Fibroblast of upper back skin (primary cell): ENCODE results near the gene NBL1.

Experiments used
- DNase-seq: peaks from one replicate; pipeline ENCODE4 v3.0.0-alpha.2; 2013

NBL1 gene, protein sequence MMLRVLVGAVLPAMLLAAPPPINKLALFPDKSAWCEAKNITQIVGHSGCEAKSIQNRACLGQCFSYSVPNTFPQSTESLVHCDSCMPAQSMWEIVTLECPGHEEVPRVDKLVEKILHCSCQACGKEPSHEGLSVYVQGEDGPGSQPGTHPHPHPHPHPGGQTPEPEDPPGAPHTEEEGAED

DNA sequence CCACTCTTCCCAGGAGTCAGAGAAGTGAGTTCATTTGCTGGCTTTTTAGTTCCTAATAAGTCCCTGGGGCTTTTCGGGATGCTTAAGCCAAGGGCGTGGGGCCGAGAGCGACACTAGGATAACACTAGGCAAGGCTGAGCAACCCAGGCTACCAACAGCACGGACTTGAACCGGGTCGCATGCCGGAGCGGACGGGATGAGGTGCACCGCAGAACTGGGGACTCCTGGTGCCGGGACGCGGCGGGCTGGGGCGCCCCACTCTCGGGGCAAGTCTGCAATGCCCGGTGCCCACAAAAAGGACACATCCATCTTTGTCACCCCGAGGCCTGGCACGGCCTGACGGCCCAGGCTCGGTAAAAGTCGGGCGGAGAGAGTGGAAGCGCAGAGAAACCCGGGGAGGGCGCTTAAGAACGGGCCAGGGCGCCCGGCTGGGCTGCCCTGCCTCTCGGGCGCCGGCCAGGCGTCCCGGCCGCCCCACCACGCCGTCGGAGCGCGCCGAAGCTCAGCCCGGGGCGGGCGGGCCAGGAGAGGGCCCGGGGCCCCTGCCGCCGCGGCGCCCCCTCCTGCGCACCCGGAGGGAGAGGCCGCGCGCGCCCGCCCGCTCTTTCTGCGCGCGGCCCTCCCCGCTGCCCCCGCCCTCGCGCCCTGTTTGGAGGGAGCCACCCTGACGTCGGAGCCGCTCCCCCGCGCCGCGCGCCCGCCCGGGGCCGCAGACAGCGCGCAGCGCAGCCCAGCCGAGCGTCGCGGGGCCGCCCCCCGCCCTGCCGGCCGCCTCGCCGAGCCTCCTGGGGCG is at the start of gene NBL1:
Gene NBL1 (plus strand): TSS at position 710 of the 793 bp plus-strand sequence. CDS start 10,720 bp downstream, outside the sequence.
- peak; percentile 55 for DNase-seq

DNA sequence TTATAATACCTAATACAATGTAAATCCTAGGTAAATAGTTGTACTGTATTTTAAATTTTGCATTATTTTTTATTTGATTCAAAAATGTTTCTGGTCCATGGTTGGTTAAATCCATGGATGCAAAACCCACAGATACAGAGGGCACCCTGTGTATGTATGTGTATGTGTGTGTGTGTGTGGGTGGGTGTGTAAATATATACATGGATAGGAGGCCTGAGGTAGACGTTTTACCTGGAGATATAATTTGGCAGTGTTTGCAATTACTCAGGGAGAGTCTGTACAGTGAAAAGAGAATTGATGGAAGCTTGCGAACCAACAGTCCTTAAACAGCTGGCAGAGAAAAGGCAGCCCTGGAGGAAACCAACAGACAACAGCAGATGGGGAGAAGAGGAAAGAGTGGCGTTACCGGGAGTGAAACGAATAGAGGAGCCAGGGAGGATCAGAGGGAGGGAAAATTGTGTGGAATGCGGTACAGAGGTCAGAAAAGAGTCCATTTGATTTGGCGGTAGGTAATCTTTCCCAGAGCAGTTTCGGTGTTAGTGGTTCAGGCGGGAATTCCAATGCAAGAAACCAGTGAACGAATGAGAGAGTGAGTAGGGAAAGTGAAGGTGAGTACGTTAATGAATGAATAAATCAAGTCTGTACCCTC is 47.9 kb upstream of the NBL1 start:
- DNase-seq = peak; percentile 27

DNA sequence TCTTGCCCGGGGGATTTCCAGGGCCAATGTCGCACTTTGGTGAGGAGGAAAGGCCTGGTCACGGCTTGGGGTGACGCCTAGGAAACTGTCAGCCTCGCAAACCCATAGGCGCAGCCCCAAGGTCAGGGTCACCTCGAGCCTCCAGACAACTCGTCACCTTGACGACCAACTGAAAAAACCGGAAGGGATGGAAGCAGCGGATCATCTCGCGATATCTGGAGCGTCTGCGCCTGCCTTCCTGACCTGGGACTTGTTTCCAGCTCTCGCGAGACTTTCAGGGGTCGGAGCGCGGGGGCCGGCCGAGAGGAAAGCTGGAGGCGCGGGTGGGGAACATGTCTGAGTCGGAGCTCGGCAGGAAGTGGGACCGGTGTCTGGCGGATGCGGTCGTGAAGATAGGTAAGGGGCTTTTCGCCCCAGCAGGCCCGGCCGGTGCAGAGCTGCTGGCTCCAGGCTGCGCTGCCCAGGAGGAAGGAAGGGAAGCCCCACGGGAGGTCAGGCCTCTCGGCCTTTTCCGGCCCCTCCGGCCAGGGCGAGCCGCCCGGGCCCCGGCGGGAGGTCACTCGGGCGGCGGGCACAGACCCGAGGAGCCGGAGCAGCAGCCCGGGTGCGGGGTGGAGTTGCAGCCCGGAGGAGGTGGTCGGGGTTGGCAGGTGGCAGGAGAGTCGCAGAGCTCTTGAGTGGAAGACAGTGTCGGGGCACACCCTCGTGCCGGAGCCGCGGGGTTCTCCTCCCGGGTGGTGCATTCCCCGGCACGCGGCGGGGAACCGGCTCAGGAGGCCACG is 47.2 kb upstream of the NBL1 start:
- DNase-seq = peak; percentile 98

DNA sequence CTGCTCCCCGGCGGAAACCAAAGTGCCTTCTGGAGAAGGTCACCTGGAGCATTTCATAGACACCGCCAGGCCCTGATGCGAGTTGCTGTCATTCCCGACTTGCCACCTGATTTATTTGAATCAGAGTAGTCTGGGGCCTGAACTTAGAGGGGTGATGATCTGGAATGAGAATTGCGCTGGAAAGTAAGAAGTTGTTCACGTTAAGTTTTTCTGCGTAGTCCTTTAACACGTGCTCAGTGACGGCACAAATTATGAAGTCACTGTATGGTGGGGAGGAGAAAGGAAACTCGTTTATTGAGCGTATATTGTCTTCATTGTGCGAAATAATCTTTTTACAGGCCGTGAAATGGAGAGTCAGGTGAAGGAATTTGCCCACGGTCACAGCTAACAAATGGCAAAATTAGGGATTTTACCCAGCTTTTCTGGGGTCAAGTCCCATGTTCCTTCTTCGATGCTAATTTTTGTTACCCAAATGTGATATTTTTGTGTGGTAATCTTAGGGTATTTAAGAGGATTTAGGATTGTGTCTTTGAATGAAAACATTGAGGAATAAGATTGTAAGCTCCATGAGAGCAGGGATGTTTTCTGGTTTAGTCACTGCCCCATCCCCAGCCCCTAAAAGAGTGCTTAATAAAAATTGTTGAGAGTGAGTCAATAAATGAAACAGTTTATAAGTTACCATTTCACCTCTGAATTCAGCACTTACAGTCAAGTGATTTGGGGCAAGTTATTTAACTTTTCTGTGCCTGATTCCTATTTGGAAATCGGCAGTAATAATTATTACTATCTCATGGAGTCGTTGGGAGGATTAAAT is 46.4 kb upstream of the NBL1 start:
- peak; percentile 20 for DNase-seq

DNA sequence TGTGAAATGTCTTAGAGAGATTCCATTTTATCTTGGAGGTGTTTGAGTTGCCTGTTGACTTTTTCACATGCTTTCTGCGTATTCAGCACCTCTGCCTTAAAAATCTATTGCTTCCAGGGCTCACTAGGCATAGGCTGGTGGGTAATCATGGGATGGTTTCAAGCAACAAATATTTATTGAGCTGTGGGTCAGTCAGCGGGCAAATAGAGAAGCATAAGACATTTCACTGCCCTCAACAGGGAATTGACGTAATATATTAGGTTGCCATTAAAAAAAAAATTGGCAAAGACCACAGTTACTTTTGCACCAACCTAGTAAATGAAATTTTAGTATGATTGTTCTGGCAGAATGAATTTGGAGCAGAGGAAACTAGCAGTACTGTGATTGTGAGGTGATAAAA is 44.3 kb upstream of the NBL1 start:
- DNase-seq = no peak

DNA sequence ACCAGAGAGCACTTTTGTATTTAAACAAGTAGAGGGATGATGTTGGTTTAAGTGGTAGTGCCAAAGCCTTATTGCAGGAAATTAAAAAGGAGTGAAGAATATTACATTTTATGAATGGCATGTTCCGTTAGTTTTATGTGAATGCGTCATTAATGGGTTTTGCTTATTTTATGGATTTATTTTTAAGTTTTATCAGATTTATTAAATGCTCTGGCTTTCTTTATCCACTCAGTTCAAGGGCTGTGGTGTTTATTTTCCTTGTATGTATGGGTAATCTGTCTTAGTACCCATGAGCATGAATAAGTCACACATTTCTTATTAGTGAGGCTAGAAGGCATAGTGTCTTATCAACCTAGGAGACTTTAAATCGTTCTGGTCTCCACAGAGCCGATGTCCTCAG is 41.6 kb upstream of the NBL1 start:
- DNase-seq = no peak

DNA sequence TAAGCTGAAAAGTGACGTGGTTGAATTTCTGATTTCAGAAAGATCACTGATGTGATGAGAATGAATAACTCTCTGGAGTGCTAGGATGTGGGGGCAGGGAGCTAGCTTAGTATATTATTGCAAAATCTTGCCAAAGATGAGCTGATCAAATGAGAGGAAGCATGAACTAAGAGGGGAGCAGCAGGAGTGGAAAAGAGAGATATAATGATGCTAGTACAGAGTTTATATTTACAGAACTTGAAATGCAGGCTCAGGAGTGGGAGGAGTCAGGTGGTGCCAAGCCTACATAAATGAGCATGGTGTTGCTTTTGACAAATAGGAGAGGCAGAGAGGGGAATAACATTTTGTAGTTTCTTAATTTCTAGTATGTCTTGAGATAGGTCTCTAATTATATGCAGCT is 38.1 kb upstream of the NBL1 start:
- DNase-seq = peak; percentile 10

DNA sequence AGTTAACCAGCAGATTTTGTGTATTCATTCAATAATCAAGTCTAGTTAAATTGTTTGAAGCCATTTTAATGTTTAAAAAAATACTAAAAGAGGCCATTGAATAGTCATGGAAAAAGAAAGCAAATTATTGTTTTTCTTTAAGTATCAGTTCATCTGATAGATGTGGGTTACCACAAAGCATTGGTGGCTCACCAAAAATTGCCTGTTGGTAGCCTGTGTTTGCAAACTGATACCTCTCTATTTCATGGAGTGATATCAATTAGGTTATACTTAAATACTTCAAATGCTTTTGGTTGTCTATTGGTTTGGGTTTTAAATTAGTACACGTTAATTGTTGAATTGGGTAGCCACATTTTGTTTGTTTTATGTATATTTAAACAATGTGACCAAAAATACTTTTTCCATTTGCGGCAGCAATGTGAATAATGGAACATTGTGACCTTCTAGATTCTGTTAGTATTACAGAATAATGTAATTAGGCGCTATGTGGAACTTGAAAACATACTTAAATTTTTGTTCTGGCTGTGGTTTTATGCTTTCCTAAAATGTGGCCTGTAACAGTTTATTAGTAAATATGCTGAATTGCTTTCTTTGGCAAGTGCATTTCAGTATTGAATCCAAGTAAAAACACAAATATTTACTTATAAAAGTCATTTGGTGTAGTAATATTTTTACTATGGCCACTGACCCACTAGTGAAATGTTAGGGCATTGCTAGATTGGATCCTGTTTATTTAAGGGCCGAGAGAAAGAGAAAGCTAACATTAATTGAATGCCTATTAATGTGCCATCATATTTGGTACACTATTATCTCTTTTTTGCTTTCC is 37.1 kb upstream of the NBL1 start:
- peak; percentile 14 for DNase-seq

DNA sequence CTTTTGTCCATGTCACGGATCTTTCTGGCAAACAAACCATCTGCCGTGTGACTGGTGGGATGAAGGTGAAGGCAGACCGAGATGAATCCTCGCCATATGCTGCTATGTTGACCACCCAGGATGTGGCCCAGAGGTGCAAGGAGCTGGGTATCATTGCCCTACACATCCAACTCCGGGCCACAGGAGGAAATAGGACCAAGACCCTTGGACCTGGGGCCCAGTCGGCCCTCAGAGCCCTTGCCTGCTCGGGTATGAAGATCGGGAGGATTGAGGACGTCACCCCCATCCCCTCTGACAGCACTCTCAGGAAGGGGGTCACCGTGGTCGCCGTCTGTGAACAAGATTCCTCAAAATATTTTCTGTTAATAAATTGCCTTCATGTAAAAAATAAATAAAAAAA is 35.9 kb upstream of the NBL1 start:
- no peak for DNase-seq

DNA sequence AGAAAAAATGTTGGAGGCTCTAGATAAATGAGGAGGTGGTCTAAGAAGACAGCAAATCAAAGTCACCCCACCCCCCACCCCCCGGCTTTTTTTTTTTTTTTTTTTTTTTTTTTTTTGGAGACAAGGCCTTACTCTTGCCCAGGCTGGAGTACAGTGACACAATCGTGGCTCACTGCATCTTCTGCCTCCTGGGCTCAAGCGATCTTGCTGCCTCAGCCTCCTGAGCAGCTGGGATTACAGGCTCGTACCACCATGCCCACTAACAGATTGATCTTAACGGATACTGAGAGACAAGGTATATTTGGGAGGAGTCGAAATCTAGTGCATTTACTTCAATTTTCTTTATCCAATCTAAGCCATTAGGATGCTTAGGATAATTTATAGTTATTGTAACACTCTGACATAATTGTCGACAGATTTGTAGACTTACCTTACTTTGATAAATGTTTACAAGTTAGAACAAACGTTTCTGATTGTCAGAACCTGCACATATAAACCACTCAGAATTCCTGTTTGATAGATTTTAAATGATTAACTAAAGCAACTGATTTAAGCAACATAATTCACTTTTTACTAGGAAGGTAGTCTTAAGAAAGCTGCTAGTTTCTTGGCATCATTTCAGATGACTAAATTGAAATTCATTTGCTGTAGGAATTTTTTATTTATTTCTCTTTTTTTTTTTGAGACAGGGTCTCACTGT is 33.7 kb upstream of the NBL1 start:
- DNase-seq = peak; percentile 33

DNA sequence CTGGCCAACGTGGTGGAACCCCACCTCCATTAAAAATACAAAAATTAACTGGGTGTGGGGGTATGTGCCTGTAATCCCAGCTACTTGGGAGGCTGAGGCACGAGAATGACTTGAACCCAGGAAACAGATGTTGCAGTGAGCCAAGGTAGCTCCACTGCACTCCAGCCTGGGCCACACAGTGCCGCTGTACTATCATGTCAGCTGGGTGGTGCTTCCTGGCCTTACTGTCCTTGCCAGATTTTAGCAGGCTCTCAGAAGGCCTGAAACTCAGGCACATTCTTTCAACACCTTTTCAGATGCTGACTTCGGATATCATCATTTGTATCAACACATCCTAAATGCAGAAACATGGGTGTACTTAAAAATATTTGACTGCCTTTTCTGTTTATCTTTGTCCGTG is 31.6 kb upstream of the NBL1 start:
- DNase-seq = no peak

DNA sequence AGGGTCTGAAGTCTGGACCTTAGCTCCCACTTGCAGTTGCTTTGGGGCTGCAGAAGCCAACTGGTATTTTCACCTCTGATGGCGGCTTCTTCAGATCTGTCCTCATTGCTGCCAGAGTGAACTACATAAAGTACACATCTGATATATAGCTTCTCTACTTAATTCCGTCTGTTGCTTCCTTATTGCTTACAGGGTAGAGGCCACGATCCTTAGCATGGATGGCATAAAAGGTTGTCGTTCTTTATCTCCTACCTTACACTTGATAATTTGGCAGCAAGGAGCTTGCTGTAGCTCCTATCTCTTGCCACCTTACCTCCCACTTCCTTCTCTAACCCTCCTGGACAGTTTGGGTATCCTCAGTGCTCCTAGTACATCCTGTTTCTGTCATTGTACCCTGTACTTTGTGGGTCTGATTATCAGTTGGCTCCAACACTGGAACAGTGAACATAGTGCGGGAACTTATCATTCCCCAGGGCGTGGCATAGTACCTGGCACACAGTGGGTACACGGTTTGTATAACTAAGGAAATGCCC is 30.9 kb upstream of the NBL1 start:
- DNase-seq = no peak

DNA sequence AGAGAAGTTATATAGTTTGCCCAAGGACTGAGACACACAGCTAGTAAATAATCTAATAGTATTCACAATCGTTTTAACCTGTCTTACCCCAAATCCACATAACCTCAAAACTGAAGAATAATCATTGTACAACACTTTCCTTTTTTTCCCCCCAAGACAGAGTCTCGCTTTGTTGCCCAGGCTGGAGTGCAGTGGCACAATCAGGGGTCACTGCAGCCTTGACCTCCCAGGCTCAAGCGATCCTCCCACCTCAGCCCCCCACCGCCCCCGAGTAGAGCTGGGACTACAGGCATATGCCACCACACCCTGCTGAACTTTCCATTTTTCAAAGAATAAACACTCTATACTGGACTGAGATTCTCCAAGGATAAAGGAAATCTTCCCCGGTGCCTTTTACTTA is 28.7 kb upstream of the NBL1 start:
- DNase-seq = no peak

DNA sequence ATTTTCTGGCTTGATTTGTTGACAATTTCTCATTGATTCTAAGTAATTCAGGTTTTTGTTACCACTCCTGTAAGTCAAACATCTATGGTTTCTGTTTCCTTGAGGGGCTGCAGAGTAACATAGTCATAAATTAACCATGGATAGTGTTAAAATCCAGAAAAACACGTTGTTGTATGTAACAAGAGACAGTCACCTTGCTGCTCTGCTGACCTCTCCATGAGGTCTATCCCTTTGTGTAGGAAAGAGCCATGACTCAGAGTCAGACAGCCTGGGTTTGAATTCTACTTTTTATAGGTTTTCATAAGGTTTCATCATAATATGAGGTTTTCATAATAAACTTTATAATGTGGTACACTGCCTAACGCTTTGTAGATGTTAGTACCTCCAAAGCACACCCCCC is 27.6 kb upstream of the NBL1 start:
- DNase-seq = peak; percentile 82

DNA sequence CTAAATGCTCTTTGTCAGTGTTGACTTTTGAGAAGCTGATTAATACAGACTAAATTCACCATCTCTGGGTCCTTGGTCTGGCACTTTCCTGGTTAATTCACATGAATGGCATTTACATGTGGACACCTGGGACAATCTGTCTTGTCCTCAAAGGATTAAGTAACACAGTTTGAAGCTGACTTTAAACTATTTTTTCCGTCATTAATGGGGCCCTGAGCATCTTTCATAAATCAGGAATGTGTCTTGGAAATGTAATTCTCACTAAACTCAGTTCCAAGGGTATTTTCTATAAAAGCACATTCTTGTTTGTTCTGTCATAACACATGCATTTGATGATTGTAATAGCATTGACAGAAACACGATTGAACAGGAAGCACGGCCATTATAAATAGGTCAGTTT is 26.7 kb upstream of the NBL1 start:
- peak; percentile 70 for DNase-seq

DNA sequence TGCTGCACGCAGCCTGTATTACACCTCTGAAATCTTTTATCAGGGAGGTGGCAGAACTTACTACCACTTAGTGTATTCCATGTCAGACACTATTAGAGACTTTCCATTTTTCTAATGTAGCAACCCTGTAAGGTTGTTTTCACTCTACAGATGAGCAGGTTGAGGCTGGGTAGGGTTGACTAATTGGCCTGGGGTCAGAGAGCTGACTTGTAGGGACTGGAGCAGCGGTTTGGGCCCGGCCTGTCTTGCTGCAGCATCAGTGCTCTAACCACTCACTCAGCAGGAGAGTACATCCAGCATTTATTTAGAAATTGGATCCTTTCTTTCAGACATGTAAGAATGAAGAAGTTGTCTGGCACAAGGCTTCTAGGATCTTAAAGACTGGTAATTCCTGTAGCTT is 25.7 kb upstream of the NBL1 start:
- DNase-seq = no peak

DNA sequence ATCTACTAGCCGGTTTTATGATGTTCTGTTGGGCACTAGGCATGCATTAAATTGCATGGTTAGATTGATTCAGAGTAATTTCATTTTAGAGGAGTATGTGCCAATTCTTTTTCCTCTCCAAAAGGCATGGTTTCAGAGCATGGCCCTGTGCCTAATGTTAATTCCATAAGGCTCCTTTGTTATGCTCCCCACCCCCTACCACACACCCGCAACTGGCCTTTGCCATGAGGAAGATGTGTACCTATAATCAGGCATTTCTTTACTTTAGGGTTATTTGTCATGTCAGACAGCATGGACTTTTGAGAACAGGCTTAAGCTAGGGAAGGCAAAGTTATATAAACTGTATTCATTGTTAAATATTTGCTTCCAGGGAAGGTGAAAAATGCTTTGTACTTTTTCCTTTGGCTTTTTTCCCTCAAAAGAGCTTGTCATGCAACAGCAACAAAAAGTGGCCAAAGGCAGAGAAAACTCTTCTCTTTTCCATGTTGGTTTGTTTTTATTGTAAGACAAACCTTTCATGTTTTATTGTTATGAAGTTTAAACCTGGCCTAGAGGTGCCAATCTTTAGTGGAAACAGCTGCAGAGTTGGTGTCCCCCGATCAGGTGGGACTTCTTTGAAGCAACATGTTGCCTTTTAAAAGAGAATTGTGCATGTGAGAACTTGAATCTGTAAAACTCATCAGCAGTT is 24.3 kb upstream of the NBL1 start:
- peak; percentile 13 for DNase-seq

DNA sequence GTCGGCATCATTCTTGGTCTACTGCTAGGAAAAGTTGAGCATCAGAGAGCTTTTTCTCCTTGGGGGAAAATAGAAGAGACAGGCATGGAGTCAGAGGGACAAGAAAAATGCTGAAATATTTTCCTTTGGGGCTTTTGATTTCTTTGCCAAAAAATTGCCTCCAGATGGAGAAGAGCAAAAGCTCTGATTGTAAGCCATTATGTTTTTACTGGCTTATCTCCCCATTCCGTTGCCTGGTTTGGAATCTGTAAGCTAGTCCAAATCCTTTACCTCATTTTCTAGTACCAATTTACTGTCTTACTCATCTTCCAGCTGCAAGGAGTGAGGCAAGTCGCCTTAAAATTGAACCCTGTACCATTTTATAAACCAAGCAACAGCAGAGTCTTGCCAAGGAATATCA is 23.3 kb upstream of the NBL1 start:
- DNase-seq = peak; percentile 76

DNA sequence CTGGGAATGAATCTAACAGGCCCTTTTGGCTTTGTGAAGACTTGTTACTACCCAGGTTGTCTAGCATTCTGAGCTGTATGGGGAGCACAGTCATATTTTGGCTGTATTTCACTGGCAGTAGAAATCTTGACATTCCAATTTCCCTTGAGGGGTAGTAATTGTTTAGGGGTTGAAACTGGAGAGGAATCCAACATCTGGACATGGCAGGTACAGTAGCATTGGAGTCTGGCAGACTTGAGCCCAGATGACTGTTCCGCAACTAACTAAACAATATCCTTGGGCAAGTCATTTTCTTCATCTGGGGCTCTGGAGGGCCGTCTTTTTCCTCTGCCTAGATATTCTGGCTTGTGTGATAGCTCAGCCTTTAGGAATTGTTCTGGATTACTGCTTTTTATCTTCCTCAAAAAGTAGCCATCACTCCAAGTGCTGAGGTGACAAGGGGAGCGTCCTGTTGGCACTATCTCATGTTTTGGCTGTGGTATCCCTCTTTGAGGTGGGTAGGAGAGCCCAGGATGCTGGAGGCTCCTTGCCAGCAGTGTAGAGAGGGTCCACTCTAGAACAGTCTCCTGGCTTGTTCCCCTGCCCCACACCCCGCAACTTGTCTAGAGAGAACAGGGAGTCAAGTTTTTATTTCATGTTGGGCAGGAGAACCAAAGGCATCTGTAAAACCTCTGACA is 22.7 kb upstream of the NBL1 start:
- peak; percentile 39 for DNase-seq
